ENCODE measurements around the gene NCAPH2. TPM values are rescaled to one million over a fixed set of nuclear protein-coding genes. Genes with fewer than 3 reads are reported as not detected.

NCAPH2 gene
- total RNA-seq, 1 donor, result 27.5 TPM

- Histone ChIP-seq H3K4me3 (ENCODE audit: insufficient read depth, low read length) (no peak overlapping the region), H4K20me1 (ENCODE audit: insufficient read depth, low read length) (no peaks in the 10 kb centered on the region), H3K36me3 (ENCODE audit: insufficient read depth, low read length) (no peaks in the 10 kb centered on the region), H2AFZ (ENCODE audit: low read length) (no peak overlapping the region), H3K79me2 (ENCODE audit: insufficient read depth, low read length) (no peaks in the 10 kb centered on the region), H3K4me2 (ENCODE audit: insufficient read depth, low read length) (no peak overlapping the region), H3K27ac (ENCODE audit: low read depth, low read length) (no peak overlapping the region), H3K27me3 (ENCODE audit: insufficient read depth, low read length) (no peaks in the 10 kb centered on the region), H3K4me1 (ENCODE audit: insufficient read depth, low read length) (peaks cover 8% of the 10 kb centered on the region), H3K9me3 (ENCODE audit: low read depth, low read length) (no peaks in the 10 kb centered on the region)
- TF ChIP-seq CTCF (IDR thresholded peaks at IDR 0.05; ENCODE audit: extremely low read depth, low read depth, low read length), result no peak
- peak; percentile 74 for DNase-seq (ENCODE audit: insufficient read length, low spot score, missing footprints)
Measured at GRCh38 chr22:50573491-50574382, 65.7 kb downstream of the NCAPH2 start.

GRCh38 chr22:50574383-50574755 lies 66.3 kb downstream of the NCAPH2 start:
- Histone ChIP-seq H3K79me2 (ENCODE audit: insufficient read depth, low read length) (no peaks in the 10 kb centered on the region), H4K20me1 (ENCODE audit: insufficient read depth, low read length) (no peaks in the 10 kb centered on the region), H3K4me1 (ENCODE audit: insufficient read depth, low read length) (peaks cover 11% of the 10 kb centered on the region), H3K27me3 (ENCODE audit: insufficient read depth, low read length) (no peaks in the 10 kb centered on the region), H3K36me3 (ENCODE audit: insufficient read depth, low read length) (no peaks in the 10 kb centered on the region), H3K4me2 (ENCODE audit: insufficient read depth, low read length) (no peak overlapping the region), H3K9me3 (ENCODE audit: low read depth, low read length) (no peaks in the 10 kb centered on the region), H3K4me3 (ENCODE audit: insufficient read depth, low read length) (no peak overlapping the region), H3K27ac (ENCODE audit: low read depth, low read length) (no peak overlapping the region), H2AFZ (ENCODE audit: low read length) (no peak overlapping the region)
- no peak for TF ChIP-seq CTCF (IDR thresholded peaks at IDR 0.05; ENCODE audit: extremely low read depth, low read depth, low read length)
- DNase-seq (ENCODE audit: insufficient read length, low spot score, missing footprints), result peak; percentile 78

Other genes starting within 250 kb of the NCAPH2 start
- 24.8 and 34.0 TPM in 2 replicates for gene MAPK12, start 246.5 kb upstream of the NCAPH2 start, total RNA-seq
- 2.9 and 6.2 TPM in 2 replicates for gene MAPK11, start 237.8 kb upstream of the NCAPH2 start, total RNA-seq
- 166 and 209 TPM in 2 replicates for gene PLXNB2, start 200.6 kb upstream of the NCAPH2 start, total RNA-seq
- gene DENND6B, start 181.2 kb upstream of the NCAPH2 start, total RNA-seq, result 5.9 and 6.5 TPM in 2 replicates
- gene PPP6R2, start 164.9 kb upstream of the NCAPH2 start, total RNA-seq, result 51.0 and 61.2 TPM in 2 replicates
- 74.3 and 93.0 TPM in 2 replicates for gene SBF1, start 33.2 kb upstream of the NCAPH2 start, total RNA-seq
- gene ADM2, start 26.7 kb upstream of the NCAPH2 start, total RNA-seq, result 9.1 and 9.4 TPM in 2 replicates
- under 0.01 TPM in 1 of 2 replicates, not detected in the other for gene MIOX, start 21.4 kb upstream of the NCAPH2 start, total RNA-seq
- 56.8 and 60.7 TPM in 2 replicates for gene LMF2, start 522 bp upstream of the NCAPH2 start, total RNA-seq
- 5.1 and 5.6 TPM in 2 replicates for gene SCO2, start 17.4 kb downstream of the NCAPH2 start, total RNA-seq
- gene TYMP, start 21.8 kb downstream of the NCAPH2 start, total RNA-seq, result 14.4 and 30.0 TPM in 2 replicates
- 0.29 and 0.72 TPM in 2 replicates for gene KLHDC7B, start 37.7 kb downstream of the NCAPH2 start, total RNA-seq
- not detected in 2 replicates for gene SYCE3, start 54.7 kb downstream of the NCAPH2 start, total RNA-seq
- 1.8 and 2.1 TPM in 2 replicates for gene CPT1B, start 70.2 kb downstream of the NCAPH2 start, total RNA-seq
- 27.4 and 28.6 TPM in 2 replicates for gene CHKB, start 74.6 kb downstream of the NCAPH2 start, total RNA-seq
- 0.29 and 0.36 TPM in 2 replicates for gene MAPK8IP2, start 92.6 kb downstream of the NCAPH2 start, total RNA-seq
- gene ARSA, start 119.9 kb downstream of the NCAPH2 start, total RNA-seq, result 35.1 and 38.4 TPM in 2 replicates
- gene SHANK3, start 164.6 kb downstream of the NCAPH2 start, total RNA-seq, result 0.36 and 0.59 TPM in 2 replicates
- gene ACR, start 230.0 kb downstream of the NCAPH2 start, total RNA-seq, result 1.4 TPM in 1 of 2 replicates, not detected in the other